Activated T-helper 1 cell treated with Interleukin-2 at 50 U/mL for 16 hours (primary cell): ENCODE data around the gene ARHGEF28.

Experiments used
- DNase-seq: peaks from one replicate; pipeline ENCODE4 v3.0.0-alpha.2; 2020; ENCODE audit warnings: low read depth

Gene ARHGEF28

DNA sequence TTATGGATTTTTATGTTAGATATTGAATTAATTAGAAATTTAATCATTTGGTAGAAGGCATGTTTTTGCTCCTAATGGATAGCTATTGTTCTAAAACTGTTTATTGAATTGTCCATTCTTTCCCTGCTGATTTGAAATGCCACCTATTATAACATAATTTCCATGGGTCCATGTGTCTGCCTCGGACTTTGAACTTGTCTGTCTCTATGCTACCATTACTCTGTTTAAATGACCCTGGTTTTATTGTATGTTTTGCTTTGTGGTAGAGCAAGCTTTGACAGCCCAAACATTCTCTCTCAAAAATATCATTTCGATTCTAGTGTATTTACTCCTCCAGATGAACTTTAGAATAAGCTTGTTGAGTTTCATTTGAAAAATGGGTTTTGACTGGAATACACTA, 120.6 kb downstream of the ARHGEF28 start:
- no peak for DNase-seq

DNA sequence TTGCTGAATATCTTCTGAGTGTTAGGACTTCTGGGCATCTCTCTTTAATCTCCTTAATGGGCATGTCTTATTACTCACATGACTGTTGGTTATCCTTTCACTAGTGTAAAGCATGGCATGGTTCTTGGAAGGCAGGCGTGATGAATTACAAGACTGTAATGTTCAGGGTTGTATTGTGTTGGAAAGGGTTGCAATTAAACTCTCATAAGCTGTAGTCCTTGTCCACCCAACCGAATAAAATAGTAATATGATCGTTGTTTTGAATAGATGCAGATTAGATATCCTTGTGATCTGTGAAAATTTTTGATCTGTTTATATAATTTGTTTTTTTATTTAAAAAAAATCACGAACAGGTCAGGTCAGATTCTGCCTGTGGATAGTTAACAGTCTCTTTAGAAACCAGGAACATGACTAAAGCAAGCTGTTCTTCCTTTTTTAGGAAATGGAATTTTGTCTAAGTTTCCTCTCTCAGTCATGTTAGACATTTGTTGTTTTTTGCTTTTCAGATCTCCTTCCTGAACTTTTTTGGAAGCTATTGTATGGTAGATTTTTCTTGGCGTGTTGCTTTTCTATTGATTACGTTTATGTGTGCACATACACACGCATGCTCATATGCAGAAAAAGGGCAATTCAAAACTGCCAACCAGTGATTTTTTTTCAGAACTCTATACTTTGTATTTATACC, 121.8 kb downstream of the ARHGEF28 start:
- DNase-seq, result no peak

DNA sequence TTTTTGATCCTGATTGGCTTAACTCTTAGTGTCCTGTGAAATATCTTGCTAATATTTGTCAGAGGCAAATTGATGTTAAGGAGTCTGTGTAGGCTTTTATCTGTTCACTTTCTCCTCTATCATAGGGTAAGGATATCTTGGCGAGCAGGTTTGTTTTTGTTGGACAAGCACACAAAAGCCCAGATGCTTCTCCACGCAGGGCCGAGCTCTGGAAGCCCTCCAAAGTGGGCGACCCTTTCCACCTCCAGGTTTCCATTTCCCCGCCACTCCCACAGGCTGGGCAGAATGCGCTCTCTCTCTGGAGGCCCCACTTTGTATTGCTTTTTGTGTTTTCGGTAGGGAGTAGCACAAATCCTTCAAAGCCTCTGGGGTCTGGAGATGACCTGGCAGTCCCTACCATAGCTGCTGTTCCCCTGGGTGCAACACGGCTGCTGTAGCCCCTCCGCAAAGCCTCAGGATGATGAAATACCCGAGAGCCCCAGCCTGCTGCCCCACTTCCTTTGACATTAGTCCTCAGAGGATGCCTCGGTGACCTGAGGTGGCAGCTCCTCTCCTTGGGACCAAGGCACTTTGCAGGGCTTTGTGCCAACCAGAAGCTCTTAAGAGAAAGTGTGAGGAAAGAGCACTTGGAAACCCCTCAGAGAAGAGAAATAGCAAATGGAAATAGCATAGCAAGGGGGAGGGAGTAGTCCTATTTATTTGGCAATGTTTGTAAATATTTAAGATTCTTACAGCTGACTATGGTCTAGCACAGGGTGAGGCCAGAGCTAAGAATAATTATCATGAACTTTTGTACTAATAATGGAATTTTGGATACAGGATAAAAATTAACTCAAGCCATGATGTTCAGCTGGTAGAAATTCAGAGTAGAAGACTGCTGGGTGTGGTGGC, 122.8 kb downstream of the ARHGEF28 start:
- no peak for DNase-seq

DNA sequence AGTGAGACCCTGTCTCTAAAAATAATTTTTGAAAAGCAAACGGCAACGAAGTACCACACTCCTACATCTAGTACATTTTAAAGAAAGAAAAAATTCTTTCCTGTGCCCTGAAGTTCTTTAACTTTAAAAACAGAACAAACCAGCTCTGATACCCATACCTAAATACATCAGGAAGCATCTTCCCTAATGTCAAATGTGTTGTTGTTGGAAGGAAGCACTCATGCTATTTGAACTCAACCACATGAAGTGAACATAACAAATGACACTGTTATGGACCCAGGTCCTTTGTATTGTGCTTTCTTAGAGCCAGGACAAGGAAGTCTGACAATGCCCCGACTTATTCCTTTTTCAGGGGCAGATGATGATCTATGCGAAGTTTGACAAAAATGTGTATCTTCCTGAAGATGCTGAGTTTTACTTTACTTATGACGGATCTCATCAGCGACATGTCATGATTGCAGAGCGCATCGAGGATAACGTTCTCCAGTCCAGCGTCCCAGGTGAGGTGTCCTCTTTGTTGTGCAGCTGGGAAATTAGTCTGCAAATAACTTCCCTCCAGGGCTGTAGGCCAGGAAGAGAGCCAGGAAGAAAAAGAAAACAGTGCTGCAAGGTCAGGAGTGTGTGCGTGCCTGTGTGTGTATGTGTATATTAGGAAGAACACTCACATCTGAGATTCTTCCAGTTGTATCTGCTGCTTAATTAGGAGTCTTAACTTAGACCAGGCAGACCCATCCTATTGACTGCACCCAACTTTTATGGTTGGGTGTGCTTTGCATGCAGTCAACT, 123.7 kb downstream of the ARHGEF28 start:
- DNase-seq, result no peak

DNA sequence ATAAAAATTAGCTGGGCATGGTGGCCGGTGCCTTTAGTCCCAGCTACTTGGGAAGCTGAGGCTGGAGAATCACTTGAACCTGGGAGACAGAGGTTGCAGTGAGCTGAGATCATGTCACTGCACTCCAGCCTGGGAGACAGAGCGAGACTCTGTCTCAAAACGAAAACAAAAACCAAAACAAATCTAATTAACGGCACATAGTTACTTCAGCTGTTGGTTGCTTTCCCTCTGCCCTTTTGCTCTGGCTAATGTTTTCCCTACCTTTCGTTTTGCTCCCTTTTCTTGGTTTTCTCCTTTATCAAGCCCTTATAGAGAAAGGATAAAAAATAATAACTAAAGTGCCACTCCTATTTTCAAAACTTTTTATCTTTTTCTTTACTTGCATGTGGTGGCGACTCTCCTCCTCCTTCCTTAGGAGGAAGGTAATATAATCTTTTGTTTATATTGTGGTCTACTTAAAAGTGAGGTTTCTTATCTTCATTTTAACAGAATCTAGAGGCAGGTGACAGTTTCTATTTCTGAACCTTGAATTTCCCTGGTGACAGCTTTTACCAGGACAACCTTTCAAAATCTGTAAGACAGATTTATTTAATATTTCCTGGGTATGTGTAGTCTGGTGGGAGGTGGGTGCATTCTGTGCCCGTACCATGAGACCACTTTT, 125.4 kb downstream of the ARHGEF28 start:
- DNase-seq, result no peak

DNA sequence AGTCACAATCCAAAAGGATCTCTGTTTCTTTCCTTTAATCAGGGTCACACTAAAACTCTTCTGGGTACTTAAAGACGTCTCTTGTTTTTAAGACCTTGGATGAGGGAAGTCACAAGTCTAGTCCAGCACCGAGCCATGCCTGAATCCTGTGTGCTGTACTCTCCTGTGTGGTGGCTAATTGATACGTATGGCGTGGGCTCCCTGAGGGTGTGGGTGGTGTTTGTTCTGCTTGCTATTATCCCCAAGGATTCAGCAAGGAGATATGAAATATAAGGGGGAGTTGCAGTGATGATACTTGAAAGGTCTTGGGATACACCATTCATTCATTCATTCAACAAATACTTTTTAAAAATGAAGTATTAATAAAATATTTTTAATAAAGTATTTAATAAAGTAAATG, 128.3 kb downstream of the ARHGEF28 start:
- no peak for DNase-seq

DNA sequence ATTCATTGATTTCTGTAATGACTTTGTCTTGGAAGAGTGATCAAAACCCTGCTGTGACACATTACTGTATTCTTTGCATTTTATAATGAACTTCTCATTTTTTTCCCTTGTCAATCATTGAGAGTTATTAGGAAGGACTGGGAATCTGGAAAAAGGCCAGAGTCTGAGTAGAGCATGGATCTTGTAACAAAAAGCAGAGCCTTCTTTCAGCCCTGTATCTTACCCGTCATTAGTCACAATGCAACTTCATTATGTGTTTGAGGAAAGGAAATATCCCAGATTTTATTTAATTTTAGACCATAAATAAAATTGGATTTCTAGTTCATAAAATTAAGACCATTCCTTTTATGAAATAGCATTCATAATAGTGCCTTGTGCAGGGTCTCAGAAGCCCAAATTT, 131.4 kb downstream of the ARHGEF28 start:
- DNase-seq, result no peak

DNA sequence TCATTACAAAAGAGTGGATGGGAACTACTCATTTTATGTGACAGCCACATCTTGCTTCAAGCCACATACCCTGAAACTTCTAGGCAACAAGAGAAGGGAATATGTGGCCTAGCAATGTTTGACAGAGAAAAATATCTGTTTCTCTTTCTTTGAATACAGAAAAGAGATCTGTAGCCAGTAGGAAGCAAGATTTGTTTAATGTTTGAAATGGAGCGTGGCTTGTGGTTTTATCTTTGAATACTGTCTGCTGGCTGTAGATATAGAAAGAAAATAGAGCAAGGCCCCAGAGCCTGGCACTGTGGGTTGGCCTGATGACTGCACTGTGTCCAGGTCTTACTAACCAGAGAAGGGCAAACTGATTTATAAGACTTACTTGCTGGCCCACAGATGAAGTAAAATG, 133.8 kb downstream of the ARHGEF28 start:
- DNase-seq, result no peak

DNA sequence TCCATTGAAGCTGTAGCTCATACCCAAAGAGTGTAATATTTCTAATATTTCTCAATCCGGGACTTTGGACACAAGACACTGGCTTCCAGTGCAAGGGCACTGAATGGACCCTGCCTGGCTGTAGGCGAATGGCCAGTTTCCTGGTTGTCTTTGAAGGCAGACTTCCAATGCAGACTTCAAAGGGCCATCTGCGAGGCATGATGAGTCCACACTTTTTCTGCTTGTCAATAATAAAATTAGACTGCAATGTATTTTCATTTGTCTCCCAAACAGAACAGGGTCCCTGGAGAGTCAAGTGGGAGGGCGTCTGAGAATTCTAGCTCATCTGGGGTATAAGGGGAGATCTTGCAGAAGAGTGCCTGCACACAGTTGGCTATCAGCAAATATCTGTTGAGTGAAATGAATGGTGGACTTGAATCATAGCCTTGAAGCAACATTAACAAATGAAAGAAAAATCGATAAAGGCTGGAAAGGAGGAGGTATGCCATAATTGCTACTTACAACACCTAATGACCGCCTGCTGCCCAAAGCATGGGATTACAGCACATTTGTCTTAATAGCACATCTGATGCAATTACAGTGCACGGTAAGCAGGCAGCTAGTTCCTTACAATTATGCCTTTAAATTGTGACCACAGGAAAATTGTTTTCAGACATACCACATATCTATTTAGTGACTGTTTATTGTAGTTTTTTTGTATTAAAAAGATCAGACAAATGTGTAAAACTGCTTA, 137.5 kb downstream of the ARHGEF28 start:
- no peak for DNase-seq

DNA sequence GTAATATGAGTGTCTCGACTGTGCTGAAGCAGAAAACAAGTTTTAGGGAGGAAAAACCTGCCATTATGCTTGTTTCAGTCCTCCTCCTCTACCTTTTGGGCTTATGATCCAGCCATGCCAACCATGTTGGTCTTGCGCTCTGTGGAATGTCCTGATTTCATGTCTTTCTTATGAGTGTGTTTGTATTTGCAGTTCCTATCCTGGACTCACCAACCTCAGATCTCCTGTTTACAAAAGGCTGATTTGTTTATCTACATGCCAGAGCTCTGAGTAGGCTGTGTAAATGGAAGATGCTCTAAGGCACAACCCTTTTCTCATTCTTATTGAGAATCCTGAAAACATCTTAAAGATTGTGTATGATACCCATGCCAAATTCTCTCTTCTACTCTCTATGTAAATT, 138.6 kb downstream of the ARHGEF28 start:
- DNase-seq, result no peak

DNA sequence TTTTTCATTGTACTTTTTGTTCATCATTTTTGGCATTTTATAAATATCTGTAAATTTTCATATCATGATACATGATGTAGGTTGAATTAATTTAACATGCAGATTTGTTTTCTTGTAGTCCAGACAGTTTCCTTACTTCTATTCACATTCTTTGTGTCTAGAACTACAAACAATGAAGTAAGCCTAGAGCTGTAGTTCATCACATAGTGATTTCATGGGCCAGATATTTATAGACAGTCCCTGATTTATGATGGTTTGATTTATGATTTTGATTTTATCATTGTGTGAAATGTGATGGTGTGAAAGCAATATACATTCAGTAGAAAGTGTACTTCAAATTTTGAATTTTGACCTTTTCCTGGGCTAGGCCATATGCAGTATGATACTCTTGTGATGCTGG, 139.0 kb downstream of the ARHGEF28 start:
- no peak for DNase-seq

DNA sequence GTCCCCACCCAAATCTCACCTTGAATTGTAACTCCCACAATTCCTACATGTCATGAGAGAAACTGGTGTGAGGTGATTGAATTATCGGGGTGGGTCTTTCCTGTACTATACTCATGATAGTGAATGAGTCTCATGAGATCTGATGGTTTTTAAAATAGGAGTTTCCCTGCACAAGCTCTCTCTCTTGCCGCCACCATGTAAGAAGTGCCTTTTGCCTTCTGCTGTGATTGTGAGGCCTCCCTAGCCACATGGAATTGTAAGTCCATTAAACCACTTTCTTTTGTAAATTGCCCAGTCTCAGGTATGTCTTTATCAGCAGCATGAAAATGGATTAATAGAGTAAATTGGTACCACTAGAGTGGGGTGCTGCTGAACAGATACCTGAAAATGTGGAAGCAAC, 140.9 kb downstream of the ARHGEF28 start:
- DNase-seq, result no peak

DNA sequence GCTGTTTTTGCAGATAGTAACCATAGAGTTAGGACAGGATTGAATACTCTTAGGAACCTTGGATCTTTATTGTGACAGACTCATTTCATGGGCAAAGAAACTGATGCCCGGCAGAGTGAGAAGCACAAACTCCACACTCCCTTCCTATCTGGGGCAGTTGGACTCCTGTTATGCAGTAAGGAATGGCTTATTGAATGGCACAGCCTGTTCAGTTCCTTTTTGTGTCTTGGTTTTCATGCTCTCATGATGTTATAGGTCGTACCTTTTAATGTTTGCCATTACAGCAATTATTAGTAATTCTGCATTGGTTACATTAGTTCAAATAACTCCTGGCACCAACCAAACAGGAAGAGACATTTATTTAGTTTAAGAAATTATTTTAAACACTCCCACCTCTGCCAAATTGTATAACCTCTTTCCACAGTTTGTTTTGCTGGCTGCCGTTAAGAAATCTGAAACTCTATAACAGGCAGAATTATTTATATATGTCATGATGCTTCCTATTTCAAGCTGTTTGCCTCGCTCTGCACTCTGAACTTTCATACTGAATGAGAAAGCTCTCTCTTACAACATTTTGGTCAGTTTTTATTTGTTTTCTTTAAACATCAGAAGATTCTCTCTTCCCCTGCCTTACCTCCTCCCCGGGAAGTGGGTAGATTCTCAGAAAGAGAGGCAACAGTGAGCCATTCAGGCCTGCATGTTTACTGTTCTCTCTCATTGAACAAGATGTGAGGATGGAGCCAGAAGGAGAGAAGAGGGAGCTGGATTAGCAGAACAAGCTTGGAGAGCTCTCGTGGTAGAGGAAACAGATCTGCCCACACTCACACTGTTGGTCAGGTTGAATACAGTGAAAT, 144.4 kb downstream of the ARHGEF28 start:
- no peak for DNase-seq

DNA sequence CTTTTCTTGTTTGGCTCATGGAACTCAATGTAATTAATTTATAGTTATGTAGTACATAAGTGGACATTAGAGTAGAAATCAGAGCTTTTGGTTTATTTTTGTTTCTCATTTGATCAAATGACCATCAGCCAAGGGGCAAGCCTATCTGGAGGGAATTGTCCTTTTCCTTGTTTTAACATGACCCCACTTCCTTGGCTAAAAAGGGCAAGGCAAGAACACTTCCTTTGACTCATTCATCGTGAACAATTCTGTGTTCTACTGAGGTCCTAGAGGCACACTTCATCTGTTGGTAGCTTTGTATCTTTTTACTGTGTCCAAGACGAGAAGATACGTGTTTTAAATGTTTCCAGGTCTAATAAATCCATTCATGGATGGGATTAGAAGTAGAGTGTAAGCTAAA, 148.9 kb downstream of the ARHGEF28 start:
- DNase-seq, result no peak

DNA sequence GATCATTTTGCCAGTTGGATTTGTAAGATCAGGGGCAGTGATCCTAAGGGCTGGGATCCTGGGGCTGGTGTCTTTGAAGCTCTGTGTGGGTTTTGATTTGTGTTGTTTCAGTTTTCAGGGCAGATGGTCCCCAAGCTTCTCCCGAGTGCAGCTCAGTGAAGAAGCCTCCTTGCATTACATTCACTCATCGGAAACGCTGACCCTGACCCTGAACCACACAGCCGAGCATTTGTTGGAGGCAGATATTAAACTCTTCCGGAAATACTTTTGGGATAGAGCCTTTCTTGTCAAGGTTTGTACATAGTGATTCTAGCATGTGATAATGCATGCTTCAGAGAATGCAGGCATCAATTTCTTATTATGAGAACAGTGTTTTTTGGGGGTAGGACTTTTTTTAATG, 150.4 kb downstream of the ARHGEF28 start:
- DNase-seq, result no peak

DNA sequence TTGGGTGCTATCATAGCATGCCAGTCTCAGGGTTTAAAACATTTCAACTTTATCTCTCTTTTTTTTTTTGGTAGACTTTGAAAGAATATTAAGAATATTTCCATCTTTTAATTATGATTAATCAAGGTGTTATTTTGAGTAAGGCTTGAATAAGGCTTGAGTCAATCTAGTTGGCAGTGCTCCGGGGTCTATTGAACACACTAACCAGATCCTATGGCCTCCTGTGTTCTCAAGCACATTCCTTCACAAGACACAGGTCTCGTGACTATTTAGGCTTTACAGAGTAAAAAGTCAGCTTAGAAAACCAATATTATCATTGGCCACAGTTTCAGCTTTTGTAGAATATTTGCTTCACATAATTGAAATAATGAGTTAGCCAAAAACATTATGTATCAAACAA, 151.2 kb downstream of the ARHGEF28 start:
- no peak for DNase-seq

DNA sequence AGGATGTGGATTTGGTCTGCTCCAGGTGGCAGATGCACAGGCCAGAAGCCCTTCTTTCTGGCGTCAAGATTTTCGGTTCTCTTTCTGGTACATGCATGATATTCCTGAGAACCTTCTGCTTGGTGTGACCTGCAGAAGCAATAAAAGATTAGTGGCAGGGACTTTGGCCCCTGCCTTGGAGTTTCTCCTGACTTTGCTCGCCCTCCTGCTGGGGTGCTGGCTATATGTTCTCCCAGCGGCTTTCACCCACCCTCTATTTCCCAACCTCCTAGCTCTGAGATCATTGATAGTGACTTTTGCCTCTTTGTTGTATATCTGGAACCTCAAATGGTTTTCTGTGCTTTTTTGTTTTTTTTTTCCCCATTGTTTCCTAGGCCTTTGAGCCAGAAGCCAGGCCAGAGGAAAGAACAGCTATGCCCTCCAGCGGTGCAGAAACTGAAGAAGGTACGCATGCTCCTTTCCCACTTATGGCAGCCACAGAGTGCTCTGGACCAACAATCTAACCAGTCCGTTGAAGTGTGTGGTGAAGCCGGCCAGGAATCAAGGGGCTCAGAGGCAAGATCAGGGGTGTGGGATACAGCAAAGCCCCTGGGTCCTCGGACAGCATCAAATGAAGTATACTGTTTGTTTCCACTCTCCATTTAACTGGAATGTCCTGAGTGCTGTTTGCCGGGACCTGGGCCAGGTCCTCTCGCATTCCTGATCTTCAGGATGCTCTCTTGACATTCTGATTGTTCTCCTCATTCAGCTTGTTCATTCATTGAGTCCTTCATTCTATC, 154.5 kb downstream of the ARHGEF28 start:
- no peak for DNase-seq

DNA sequence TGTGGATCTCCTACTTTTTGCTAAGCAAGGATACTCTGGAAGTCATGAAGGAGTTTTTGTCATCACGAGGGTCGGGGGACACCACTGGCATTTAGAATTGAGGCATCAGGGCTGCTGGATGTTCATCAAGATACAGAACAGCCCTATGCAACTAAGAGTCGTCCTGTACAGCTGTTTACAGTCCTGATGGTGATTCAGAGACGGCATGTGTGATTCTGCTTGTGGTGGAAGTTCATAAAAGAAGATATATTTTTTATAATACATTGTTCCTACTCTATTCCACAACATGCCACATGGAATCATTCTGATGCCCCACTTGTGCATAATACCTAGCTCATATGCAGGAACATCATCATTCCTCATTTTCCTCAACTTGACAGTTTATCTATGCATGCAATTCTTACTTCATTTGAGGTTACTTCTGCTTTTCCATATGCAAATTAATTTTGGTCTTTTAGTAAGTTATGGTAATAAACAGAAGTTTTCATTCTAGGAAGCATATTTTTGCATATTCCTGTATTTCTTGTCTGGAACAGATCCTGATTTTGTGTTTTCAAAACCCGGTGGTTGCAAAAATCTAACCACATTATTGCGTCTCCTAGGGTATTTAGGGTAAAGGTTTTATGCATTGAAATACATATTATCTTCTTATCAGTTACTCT, 155.2 kb downstream of the ARHGEF28 start:
- DNase-seq, result no peak

DNA sequence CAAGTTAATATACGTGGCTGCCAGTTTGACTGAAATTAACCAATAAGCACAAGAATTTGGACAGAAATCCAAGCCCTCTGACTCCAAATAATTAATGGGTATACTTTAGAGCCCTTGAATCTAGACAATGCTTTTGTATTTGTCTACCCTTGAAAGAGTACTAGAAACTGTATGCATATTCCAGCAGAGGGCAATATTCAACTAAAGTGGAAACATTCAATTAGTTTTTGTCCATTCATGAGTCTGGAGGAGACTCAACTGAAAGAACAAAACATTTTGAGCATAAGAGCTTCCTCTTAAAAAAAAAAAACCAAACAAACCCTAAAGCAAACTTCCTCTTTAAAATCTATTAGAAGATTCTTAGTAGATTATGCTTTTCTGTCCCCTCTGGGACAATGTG, 157.8 kb downstream of the ARHGEF28 start:
- no peak for DNase-seq
